RWPE1 (cell line): ENCODE data around the gene ACTL7B.
A peak's percentile ranks its signal among the peaks of the same experiment; 100 is the strongest.
"Not testable (repeated sequence)": the region's sequence is repeated elsewhere in the genome, so short reads cannot be mapped to it uniquely, and the experiment has no call there.

Experiments used
- CTCF ChIA-PET: fragments of 350-600 bp; sonication (Branson Sonifier 250); formaldehyde crosslinking; extraction: SDS; loops from one replicate; lab custom pipeline; 2021; lab: Yijun Ruan, JAX
- POLR2A ChIA-PET: fragments of 400-600 bp; formaldehyde crosslinking; extraction: SDS; loops from one replicate; lab custom pipeline; 2020; ENCODE audit warnings: antibody characterized with exemption; ENCODE audit not compliant: low non-redundant PET; lab: Yijun Ruan, JAX
- DNase-seq: peaks from one replicate; pipeline ENCODE4 v3.0.0; 2012; ENCODE audit warnings: low spot score
- H3K27ac ChIP-seq: fragments of 450-650 bp; 2 replicates; pipeline ENCODE4 v1.5.1; 2017
- TF ChIP-seq, protein P1 (sequence below): fragments of 450-650 bp; conservative IDR thresholded peaks from 2 replicates; pipeline ENCODE4 v1.5.1; 2017; ENCODE audit warnings: low read depth, mild to moderate bottlenecking

ACTL7B gene

DNA sequence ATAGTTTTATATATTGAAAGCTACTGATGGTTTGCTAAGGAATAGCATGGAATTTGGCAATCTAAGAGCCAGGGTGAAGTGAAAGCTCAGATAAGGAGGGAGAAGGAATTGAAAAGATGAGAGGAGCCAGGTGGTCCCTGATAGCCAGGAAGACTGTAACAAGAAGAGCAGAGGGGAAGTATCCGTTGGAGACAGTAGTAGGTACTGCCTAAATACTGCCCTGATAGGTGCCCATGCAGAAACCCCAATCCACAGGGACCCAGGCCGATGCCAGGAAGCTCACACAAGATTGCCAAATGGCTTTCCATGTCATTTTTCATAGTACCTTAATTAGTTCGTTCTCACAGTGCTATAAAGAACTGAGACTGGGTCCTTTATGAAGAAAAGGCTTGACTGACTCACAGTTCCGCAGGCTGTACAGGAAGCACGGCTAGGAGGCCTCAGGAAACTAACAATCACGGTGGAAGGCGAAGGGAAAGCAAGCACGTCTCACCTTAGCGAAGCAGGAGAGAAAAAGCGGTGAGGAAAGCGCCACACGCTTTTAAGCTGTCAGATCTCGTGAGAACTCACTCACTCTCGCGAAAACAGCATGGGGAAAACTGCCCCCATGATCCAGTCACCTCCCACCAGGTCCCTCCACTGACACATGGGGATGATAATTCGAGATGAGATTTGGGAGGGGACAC, 13.0 kb downstream of the ACTL7B start:
- ChIA-PET POLR2A (no interaction called here), CTCF (interaction anchor here (0.6 to 0.8 kb wide), 4 partner anchors 12 to 527 kb away, joined by 3 to 5 read pairs (median 3); no protein-coding TSS in a partner anchor)
- no peak for DNase-seq
- no peak overlapping the region; the same call in 1 of the 2 replicates for H3K27ac ChIP-seq
- TF ChIP-seq, protein P1, sequence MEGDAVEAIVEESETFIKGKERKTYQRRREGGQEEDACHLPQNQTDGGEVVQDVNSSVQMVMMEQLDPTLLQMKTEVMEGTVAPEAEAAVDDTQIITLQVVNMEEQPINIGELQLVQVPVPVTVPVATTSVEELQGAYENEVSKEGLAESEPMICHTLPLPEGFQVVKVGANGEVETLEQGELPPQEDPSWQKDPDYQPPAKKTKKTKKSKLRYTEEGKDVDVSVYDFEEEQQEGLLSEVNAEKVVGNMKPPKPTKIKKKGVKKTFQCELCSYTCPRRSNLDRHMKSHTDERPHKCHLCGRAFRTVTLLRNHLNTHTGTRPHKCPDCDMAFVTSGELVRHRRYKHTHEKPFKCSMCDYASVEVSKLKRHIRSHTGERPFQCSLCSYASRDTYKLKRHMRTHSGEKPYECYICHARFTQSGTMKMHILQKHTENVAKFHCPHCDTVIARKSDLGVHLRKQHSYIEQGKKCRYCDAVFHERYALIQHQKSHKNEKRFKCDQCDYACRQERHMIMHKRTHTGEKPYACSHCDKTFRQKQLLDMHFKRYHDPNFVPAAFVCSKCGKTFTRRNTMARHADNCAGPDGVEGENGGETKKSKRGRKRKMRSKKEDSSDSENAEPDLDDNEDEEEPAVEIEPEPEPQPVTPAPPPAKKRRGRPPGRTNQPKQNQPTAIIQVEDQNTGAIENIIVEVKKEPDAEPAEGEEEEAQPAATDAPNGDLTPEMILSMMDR: no peak

DNA sequence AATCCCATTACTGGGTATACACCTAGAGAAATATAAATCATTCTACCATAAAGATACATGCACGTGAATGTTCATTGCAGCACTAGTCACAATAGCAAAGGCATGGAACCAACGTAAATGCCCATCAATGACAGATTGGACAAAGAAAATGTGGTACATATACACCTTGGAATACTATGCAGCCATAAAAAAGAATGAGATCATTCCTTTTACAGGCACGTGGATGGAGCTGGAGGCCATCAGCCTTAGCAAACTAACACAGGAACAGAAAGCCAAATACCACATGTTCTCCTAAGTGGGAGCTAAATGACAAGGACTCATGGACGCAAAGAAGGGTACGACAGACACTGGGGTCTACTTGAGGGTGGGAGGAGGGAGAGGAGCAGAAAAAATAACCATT, 16.2 kb downstream of the ACTL7B start:
- CTCF ChIA-PET: not testable (repeated sequence)

DNA sequence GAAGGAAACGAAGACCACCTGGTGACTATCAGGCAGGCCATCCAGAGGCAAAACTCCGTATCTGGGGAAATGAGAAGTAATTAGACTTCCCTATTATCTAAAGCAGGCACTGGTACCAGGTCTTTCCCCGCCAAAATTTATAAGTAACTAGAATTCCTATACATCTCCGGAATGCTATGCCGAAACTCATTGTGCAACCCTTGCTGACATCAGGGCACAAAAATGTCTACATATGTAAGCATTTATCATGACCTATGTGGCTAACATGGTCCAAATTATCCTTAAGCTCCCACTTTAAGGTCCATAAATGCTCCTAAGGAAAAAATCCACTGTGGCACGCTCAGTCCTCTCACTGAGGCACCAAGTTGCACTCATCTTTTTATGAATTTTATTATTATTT, 17.8 kb downstream of the ACTL7B start:
- TF ChIP-seq, protein P1: no peak
- DNase-seq: peak; percentile 78
- ChIA-PET CTCF (interaction anchor here (0.7 kb wide), 1 partner anchor 50 kb away, joined by 3 read pairs; no protein-coding TSS in a partner anchor), POLR2A (interaction anchor here (1.6 kb wide), 1 partner anchor 51 kb away, joined by 4 read pairs; no protein-coding TSS in a partner anchor)
- peak overlapping the region; percentile 93 for H3K27ac ChIP-seq

More for the DNA sequence above, 16.2 kb downstream of the ACTL7B start:
- DNase-seq, H3K27ac ChIP-seq, POLR2A ChIA-PET: not testable (repeated sequence)

DNA sequence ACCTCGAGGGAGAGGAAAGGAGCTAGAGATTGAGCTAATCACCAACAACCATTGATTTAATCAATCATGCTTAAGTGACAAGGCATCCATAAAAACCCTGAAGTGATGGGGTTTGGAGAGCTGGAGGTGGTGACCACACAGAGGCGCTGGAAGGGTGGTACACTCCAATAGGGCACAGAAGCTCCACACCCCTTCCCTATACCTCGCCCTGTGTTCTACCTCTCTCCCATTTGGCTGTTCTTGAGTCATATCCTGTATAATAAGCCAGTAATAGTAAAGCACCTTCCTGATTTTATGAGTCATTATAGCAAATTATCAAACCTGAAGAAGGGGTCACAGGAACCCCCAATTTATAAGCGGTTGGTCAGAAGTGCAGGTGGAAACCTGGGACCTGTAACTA, 18.3 kb downstream of the ACTL7B start:
- peak overlapping the region; percentile 93 for H3K27ac ChIP-seq
- ChIA-PET POLR2A (interaction anchor here (1.6 kb wide), 1 partner anchor 50 kb away, joined by 4 read pairs; no protein-coding TSS in a partner anchor), CTCF (interaction anchor here (1.5 kb wide), 1 partner anchor 23 kb away, joined by 3 read pairs; no protein-coding TSS in a partner anchor)
- DNase-seq: peak; percentile 92
- TF ChIP-seq, protein P1: no peak; the same call in 1 of the 2 replicates

DNA sequence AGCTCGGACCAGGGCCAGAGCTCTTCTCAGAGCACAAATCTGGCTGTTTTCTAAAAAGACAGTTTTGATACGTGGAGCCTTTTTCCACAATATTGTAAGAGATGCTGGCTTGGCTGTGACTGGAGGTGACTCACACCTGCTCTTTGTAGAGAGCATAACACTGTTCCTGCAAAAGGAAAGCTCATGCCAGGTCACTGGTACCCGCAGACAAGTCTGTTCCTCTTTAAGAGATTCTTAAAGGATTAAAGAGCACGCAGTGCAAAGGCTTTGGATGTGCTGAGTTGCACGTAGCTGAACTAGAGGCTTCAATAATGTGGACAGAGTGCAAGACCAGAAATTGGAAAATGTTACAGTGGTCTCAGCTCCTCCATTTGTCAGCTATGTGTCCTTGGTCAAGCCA, 19.0 kb downstream of the ACTL7B start:
- TF ChIP-seq, protein P1: no peak
- ChIA-PET POLR2A (interaction anchor here (1.6 kb wide), 1 partner anchor 49 kb away, joined by 4 read pairs; no protein-coding TSS in a partner anchor), CTCF (interaction anchor here (0.8 to 1.5 kb wide), 3 partner anchors 23 to 423 kb away, joined by 3 read pairs; no protein-coding TSS in a partner anchor)
- peak; percentile 89 for DNase-seq
- H3K27ac ChIP-seq: peak overlapping the region; percentile 93

DNA sequence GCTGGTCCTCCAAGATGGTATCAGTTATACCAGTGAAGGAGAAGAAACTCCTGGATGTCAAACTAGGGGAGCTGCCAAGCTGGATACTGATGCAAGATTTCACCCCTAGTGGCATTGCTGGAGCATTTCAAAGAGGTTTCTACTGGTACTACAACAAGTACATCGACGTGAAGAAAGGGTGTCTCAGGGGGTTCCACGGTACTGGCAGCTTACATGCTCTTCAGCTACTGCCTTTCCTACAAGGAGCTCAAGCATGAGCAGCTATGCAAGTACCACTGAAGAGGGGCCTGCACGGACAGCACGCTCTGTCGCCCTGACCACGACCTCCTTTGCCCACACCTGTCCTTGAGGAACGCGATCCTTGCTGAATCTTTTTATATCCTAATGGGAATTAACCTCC, 19.5 kb downstream of the ACTL7B start:
- TF ChIP-seq, protein P1: no peak
- POLR2A ChIA-PET: interaction anchor here (0.6 to 1.6 kb wide), 2 partner anchors 49 to 373 kb away, joined by 3 to 4 read pairs; no protein-coding TSS in a partner anchor
- CTCF ChIA-PET: interaction anchor here (0.8 to 1.5 kb wide), 6 partner anchors 9 to 423 kb away, joined by 3 to 6 read pairs (median 3); no protein-coding TSS in a partner anchor
- H3K27ac ChIP-seq: peak overlapping the region; percentile 93
- DNase-seq: no peak
